ENCODE measurements around the gene NR3C2.

The NR3C2 gene

GRCh38 chr4:148166132-148166591 lies 276.1 kb downstream of the NR3C2 start:
- Histone ChIP-seq H4K20me1 (ENCODE audit: insufficient read depth) (no peaks in the 10 kb centered on the region), H3K4me3 (IDR thresholded peaks at IDR 0.05; ENCODE audit: insufficient read depth, low read depth, low read length) (no peak overlapping the region), H2AFZ (ENCODE audit: low read depth) (no peak overlapping the region), H3K79me2 (ENCODE audit: insufficient read depth, low read depth) (no peaks in the 10 kb centered on the region), H3K4me2 (no peak overlapping the region), H3K9ac (no peak overlapping the region), H3K27ac (no peak overlapping the region), H3K4me1 (ENCODE audit: low read depth, poor library complexity, severe bottlenecking) (no peaks in the 10 kb centered on the region), H3K27me3 (ENCODE audit: insufficient read depth, low read depth) (no peaks in the 10 kb centered on the region), H3K36me3 (ENCODE audit: insufficient read depth) (no peaks in the 10 kb centered on the region)
- no peak for TF ChIP-seq CTCF (conservative IDR thresholded peaks at IDR 0.05; ENCODE audit: low read depth, low read length)

GRCh38 chr4:148164557-148164956 lies 277.7 kb downstream of the NR3C2 start:
- Histone ChIP-seq H3K79me2 (ENCODE audit: insufficient read depth, low read depth) (no peaks in the 10 kb centered on the region), H3K4me1 (ENCODE audit: low read depth, poor library complexity, severe bottlenecking) (no peaks in the 10 kb centered on the region), H3K4me2 (no peak overlapping the region), H3K4me3 (IDR thresholded peaks at IDR 0.05; ENCODE audit: insufficient read depth, low read depth, low read length) (no peak overlapping the region), H2AFZ (ENCODE audit: low read depth) (no peak overlapping the region), H3K27ac (no peak overlapping the region), H3K27me3 (ENCODE audit: insufficient read depth, low read depth) (no peaks in the 10 kb centered on the region), H4K20me1 (ENCODE audit: insufficient read depth) (no peaks in the 10 kb centered on the region), H3K9ac (no peak overlapping the region), H3K36me3 (ENCODE audit: insufficient read depth) (no peaks in the 10 kb centered on the region)
- TF ChIP-seq CTCF (conservative IDR thresholded peaks at IDR 0.05; ENCODE audit: low read depth, low read length), result no peak

GRCh38 chr4:148162991-148163390 lies 279.2 kb downstream of the NR3C2 start:
- no peak overlapping the region for H2AFZ ChIP-seq (ENCODE audit: low read depth)
- no peaks in the 10 kb centered on the region for H3K36me3 ChIP-seq (ENCODE audit: insufficient read depth)
- no peaks in the 10 kb centered on the region for H3K27me3 ChIP-seq (ENCODE audit: insufficient read depth, low read depth)
- H3K27ac ChIP-seq, result no peak overlapping the region
- H3K9ac ChIP-seq, result no peak overlapping the region
- no peaks in the 10 kb centered on the region for H4K20me1 ChIP-seq (ENCODE audit: insufficient read depth)
- H3K4me3 ChIP-seq (IDR thresholded peaks at IDR 0.05; ENCODE audit: insufficient read depth, low read depth, low read length), result no peak overlapping the region
- H3K4me1 ChIP-seq (ENCODE audit: low read depth, poor library complexity, severe bottlenecking), result no peaks in the 10 kb centered on the region
- no peak overlapping the region for H3K4me2 ChIP-seq
- TF ChIP-seq CTCF (conservative IDR thresholded peaks at IDR 0.05; ENCODE audit: low read depth, low read length), result no peak
- H3K79me2 ChIP-seq (ENCODE audit: insufficient read depth, low read depth), result no peaks in the 10 kb centered on the region

- Histone ChIP-seq H4K20me1 (ENCODE audit: insufficient read depth) (no peaks in the 10 kb centered on the region), H3K4me1 (ENCODE audit: low read depth, poor library complexity, severe bottlenecking) (no peaks in the 10 kb centered on the region), H3K79me2 (ENCODE audit: insufficient read depth, low read depth) (no peaks in the 10 kb centered on the region), H2AFZ (ENCODE audit: low read depth) (no peak overlapping the region), H3K4me3 (IDR thresholded peaks at IDR 0.05; ENCODE audit: insufficient read depth, low read depth, low read length) (no peak overlapping the region), H3K36me3 (ENCODE audit: insufficient read depth) (no peaks in the 10 kb centered on the region), H3K27ac (no peak overlapping the region), H3K4me2 (no peak overlapping the region), H3K9ac (no peak overlapping the region), H3K27me3 (ENCODE audit: insufficient read depth, low read depth) (no peaks in the 10 kb centered on the region)
- no peak for TF ChIP-seq CTCF (conservative IDR thresholded peaks at IDR 0.05; ENCODE audit: low read depth, low read length)
These were observed 279.7 kb downstream of the NR3C2 start for GRCh38 chr4:148162519-148162918.

All from KMS-11 (cell line).